H9 (cell line): ENCODE data around the gene TECPR2. TPM values are rescaled to one million over a fixed set of nuclear protein-coding genes. Genes with fewer than 3 reads are reported as not detected.

ENCODE experiments used
- DNase-seq: peaks from one replicate; pipeline ENCODE4 v3.0.0-alpha.2; 2017
- H2AFZ ChIP-seq: one replicate; pipeline ENCODE4 v1.6.1; 2013; ENCODE audit warnings: mild to moderate bottlenecking, low read length, control low read depth, moderate library complexity
- H2AK5ac ChIP-seq: 2 replicates; pipeline ENCODE4 v1.6.1; 2013; ENCODE audit warnings: low read length, control low read depth, mixed read lengths; ENCODE audit not compliant: insufficient read length
- H2BK120ac ChIP-seq: one replicate; pipeline ENCODE4 v1.6.1; 2013; ENCODE audit warnings: low read depth, mild to moderate bottlenecking, low read length, control low read depth, inconsistent platforms; ENCODE audit not compliant: poor library complexity, severe bottlenecking
- H2BK12ac ChIP-seq: 2 replicates; pipeline ENCODE4 v1.6.1; 2013; ENCODE audit warnings: low read length, control low read depth, mixed read lengths, low read depth; ENCODE audit not compliant: insufficient read length
- H2BK15ac ChIP-seq: 2 replicates; pipeline ENCODE4 v1.6.1; 2013; ENCODE audit warnings: low read depth, low read length, control low read depth
- H2BK20ac ChIP-seq: one replicate; pipeline ENCODE4 v1.6.1; 2013; ENCODE audit warnings: low read depth, mild to moderate bottlenecking, low read length, control low read depth, inconsistent platforms; ENCODE audit not compliant: poor library complexity, severe bottlenecking
- H2BK5ac ChIP-seq: 2 replicates; pipeline ENCODE4 v1.6.1; 2013; ENCODE audit warnings: low read length, control low read depth, mixed read lengths; ENCODE audit not compliant: insufficient read length
- H3K14ac ChIP-seq: 2 replicates; pipeline ENCODE4 v1.6.1; 2013; ENCODE audit warnings: low read length, control low read depth; ENCODE audit not compliant: insufficient read depth
- H3K18ac ChIP-seq: 2 replicates; pipeline ENCODE4 v1.6.1; 2013; ENCODE audit warnings: low read depth, mild to moderate bottlenecking, mixed read lengths, low read length, control low read depth; ENCODE audit not compliant: insufficient read length
- H3K23ac ChIP-seq: 2 replicates; pipeline ENCODE4 v1.6.1; 2013; ENCODE audit warnings: low read length, control low read depth, mixed read lengths, low read depth; ENCODE audit not compliant: insufficient read length
- H3K23me2 ChIP-seq: 2 replicates; pipeline ENCODE4 v1.6.1; 2013; ENCODE audit warnings: low read depth, mild to moderate bottlenecking, mixed read lengths, low read length, control low read depth; ENCODE audit not compliant: insufficient read length, poor library complexity, severe bottlenecking
- H3K27ac ChIP-seq: 2 replicates; pipeline ENCODE4 v1.5.1; 2013; ENCODE audit warnings: low read length, control low read depth, mixed read lengths, low read depth; ENCODE audit not compliant: insufficient read length
- H3K27me3 ChIP-seq: 2 replicates; pipeline ENCODE4 v1.6.1; 2013; ENCODE audit warnings: low read length, control low read depth, inconsistent platforms; ENCODE audit not compliant: insufficient read depth
- H3K4ac ChIP-seq: 2 replicates; pipeline ENCODE4 v1.6.1; 2013; ENCODE audit warnings: low read depth, mild to moderate bottlenecking, control low read depth, inconsistent platforms, low read length, moderate library complexity
- H3K4me1 ChIP-seq: 2 replicates; pipeline ENCODE4 v1.6.1; 2013; ENCODE audit warnings: low read length, control low read depth, inconsistent platforms; ENCODE audit not compliant: insufficient read depth
- H3K4me2 ChIP-seq: 2 replicates; pipeline ENCODE4 v1.6.1; 2013; ENCODE audit warnings: low read length, control low read depth, mixed read lengths; ENCODE audit not compliant: insufficient read length, insufficient read depth
- H3K56ac ChIP-seq: 2 replicates; pipeline ENCODE4 v1.6.1; 2013; ENCODE audit warnings: low read depth, mild to moderate bottlenecking, mixed read lengths, low read length, control low read depth; ENCODE audit not compliant: insufficient read length
- H3K79me1 ChIP-seq: 2 replicates; pipeline ENCODE4 v1.6.1; 2013; ENCODE audit warnings: low read depth, mild to moderate bottlenecking, moderate library complexity, low read length, control low read depth, inconsistent platforms; ENCODE audit not compliant: insufficient read depth, poor library complexity, severe bottlenecking
- H3K79me2 ChIP-seq: 2 replicates; pipeline ENCODE4 v1.6.1; 2013; ENCODE audit warnings: low read length, control low read depth, inconsistent platforms; ENCODE audit not compliant: insufficient read depth
- H3K9ac ChIP-seq: 2 replicates; pipeline ENCODE4 v1.6.1; 2013; ENCODE audit warnings: low read length, control low read depth, mixed read lengths; ENCODE audit not compliant: insufficient read length; ENCODE audit errors: extremely low read depth
- H3K9me3 ChIP-seq: one replicate; pipeline ENCODE4 v1.6.1; 2013; ENCODE audit warnings: low read depth, low read length, inconsistent platforms; ENCODE audit not compliant: control insufficient read depth
- H3T11ph ChIP-seq: one replicate; pipeline ENCODE4 v1.6.1; 2013; ENCODE audit warnings: mild to moderate bottlenecking, low read length, control low read depth, inconsistent platforms
- H4K20me1 ChIP-seq: one replicate; pipeline ENCODE4 v1.6.1; 2013; ENCODE audit not compliant: control insufficient read depth, insufficient read length, insufficient read depth
- H4K5ac ChIP-seq: 2 replicates; pipeline ENCODE4 v1.6.1; 2013; ENCODE audit warnings: low read depth, mild to moderate bottlenecking, mixed read lengths, low read length, control low read depth; ENCODE audit not compliant: insufficient read length
- H4K8ac ChIP-seq: replicated peaks from 2 replicates; pipeline ENCODE4 v1.6.1; 2013; ENCODE audit warnings: low read length, control low read depth, mixed read lengths, low read depth; ENCODE audit not compliant: insufficient read length
- H4K91ac ChIP-seq: 2 replicates; pipeline ENCODE4 v1.6.1; 2013; ENCODE audit warnings: low read depth, mild to moderate bottlenecking, moderate library complexity, mixed read lengths, low read length, control low read depth; ENCODE audit not compliant: insufficient read length
- H3K27ac Mint-ChIP-seq, 3 experiments: 2 replicates in 2 of 3; 3 replicates in 1 of 3; pipeline ENCODE4 v1.8.0; 2020 to 2021; ENCODE audit warnings: mixed read lengths in 3 of 3, mild to moderate bottlenecking in 1 of 3, moderate library complexity in 1 of 3
- H3K27me3 Mint-ChIP-seq: 2 replicates; pipeline ENCODE4 v1.8.0; 2021; ENCODE audit warnings: low read depth, mild to moderate bottlenecking, moderate library complexity, mixed read lengths
- H3K36me3 Mint-ChIP-seq, 3 experiments: 2 replicates in 2 of 3; 3 replicates in 1 of 3; pipeline ENCODE4 v1.8.0; 2020 to 2021; ENCODE audit warnings: low read depth in 3 of 3, mixed read lengths in 3 of 3; ENCODE audit not compliant: insufficient read depth in 1 of 3
- H3K4me1 Mint-ChIP-seq, 2 experiments: 2 replicates each; pipeline ENCODE4 v1.8.0; 2020; ENCODE audit warnings: mixed read lengths in 2 of 2
- H3K4me3 Mint-ChIP-seq, 2 experiments: 2 replicates in 1 of 2; 3 replicates in 1 of 2; pipeline ENCODE4 v1.8.0; 2020 to 2021; ENCODE audit warnings: mild to moderate bottlenecking in 2 of 2, mixed read lengths in 2 of 2, moderate library complexity in 1 of 2
- H3K9me3 Mint-ChIP-seq, 2 experiments: 2 replicates in 1 of 2; 3 replicates in 1 of 2; pipeline ENCODE4 v1.8.0; 2020; ENCODE audit warnings: mild to moderate bottlenecking in 2 of 2, mixed read lengths in 2 of 2, moderate library complexity in 1 of 2
- WGBS: extraction: QIAGEN DNeasy Blood & Tissue Kit; methylation state at CpG from one replicate; pipeline ENCODE4 v1.1.7; 2013; ENCODE audit warnings: missing lambda C conversion rate, low lambda C conversion rate, mixed read lengths; ENCODE audit not compliant: insufficient read length; ENCODE audit errors: extremely low coverage; 5-methylcytosine and 5-hydroxymethylcytosine counted together
- total RNA-seq: library from RNA; stranded (reverse); gene quantifications from 2 replicates; pipeline ENCODE4 v1.2.1, GENCODE V29; 2021
- TF ChIP-seq, protein P1 (sequence below): fragments of 200-600 bp; sonication (generic); conservative IDR thresholded peaks from 3 replicates; pipeline ENCODE4 v1.8.0; 2021; ENCODE audit warnings: antibody characterized with exemption, mild to moderate bottlenecking

The TECPR2 gene
- total RNA-seq, 1 experiment from 2014 or later, result 15.4 TPM

DNA sequence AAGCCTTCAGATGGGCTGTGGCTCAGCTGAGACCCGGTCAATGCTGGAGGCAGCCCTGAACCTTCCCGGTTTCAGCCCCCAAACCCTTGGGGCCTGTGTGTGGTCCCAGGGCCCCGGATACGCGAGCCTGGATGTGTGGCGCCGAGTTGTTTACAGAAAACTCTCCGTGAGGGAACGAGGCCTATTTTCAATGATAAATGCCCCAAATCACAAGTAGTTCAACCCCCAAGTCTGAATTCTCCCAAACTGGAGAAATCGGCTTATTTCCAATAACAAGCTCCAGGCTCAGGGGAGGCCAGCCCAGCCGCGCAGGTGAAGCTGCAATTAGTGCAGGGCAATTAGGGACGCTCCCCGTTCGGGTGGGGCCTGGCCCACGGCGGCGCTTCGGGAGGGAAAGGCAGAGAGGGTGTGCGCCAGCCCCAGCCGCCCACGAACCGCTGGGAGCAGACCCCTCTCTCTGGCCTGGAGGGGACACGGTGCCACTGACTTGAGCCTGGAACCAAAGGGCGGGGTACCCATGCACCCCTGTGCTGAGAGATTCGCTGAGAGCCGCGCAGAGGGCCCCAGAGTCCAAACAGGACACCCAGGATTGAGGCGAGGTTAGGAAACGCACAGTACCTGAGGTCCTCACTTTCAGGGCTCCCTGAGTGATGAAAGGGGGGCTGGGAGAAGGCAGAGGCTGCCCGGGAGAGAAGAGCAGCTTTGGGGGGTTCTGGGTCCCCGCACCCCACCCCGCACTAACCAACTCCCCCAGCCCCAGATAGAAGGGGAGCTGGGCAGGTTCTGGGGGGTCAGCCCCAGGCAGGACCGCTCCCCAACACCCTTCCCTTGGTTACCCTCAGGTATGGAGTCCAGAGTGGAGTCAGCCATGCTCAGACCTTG, 161.1 kb downstream of the TECPR2 start:
- Histone ChIP-seq H4K91ac (no peak overlapping the region), H3K27me3 (no peaks in the 10 kb centered on the region), H3K14ac (no peak overlapping the region), H3K23ac (no peak overlapping the region), H3K56ac (no peak overlapping the region), H2AK5ac (no peak overlapping the region), H4K20me1 (no peaks in the 10 kb centered on the region), H2BK120ac (no peak overlapping the region), H3K18ac (no peak overlapping the region), H2BK15ac (no peak overlapping the region), H3K79me2 (no peaks in the 10 kb centered on the region), H3K9me3 (no peaks in the 10 kb centered on the region), H3K4ac (no peak overlapping the region), H2BK5ac (no peak overlapping the region), H3K4me2 (no peak overlapping the region), H3K23me2 (peaks cover 6% of the 10 kb centered on the region), H3K4me1 (no peaks in the 10 kb centered on the region; the same call in 1 of the 2 replicates), H4K5ac (no peak overlapping the region), H3K27ac (no peak overlapping the region), H3K79me1 (no peaks in the 10 kb centered on the region), H2BK20ac (no peak overlapping the region), H2BK12ac (no peak overlapping the region), H4K8ac (no peak overlapping the region), H3K9ac (no peak overlapping the region), H3T11ph (no peak overlapping the region), H2AFZ (no peak overlapping the region)
- Mint-ChIP-seq H3K27ac (no peak overlapping the region), H3K27me3 (peaks cover 4% of the 10 kb centered on the region; the same call in 1 of the 2 replicates), H3K4me1 (peaks cover 15 to 21% of the 10 kb centered on the region in 2 experiments), H3K9me3 (no peaks in the 10 kb centered on the region; a peak in 1 of 5 replicates), H3K4me3 (peak overlapping the region in 1 of 2 experiments; percentile 35; a peak in 1 of 5 replicates), H3K36me3 (no peaks in the 10 kb centered on the region)
- no CpG with 5 or more reads among the region's 34 CpGs for WGBS
- DNase-seq, result no peak
- TF ChIP-seq, protein P1, sequence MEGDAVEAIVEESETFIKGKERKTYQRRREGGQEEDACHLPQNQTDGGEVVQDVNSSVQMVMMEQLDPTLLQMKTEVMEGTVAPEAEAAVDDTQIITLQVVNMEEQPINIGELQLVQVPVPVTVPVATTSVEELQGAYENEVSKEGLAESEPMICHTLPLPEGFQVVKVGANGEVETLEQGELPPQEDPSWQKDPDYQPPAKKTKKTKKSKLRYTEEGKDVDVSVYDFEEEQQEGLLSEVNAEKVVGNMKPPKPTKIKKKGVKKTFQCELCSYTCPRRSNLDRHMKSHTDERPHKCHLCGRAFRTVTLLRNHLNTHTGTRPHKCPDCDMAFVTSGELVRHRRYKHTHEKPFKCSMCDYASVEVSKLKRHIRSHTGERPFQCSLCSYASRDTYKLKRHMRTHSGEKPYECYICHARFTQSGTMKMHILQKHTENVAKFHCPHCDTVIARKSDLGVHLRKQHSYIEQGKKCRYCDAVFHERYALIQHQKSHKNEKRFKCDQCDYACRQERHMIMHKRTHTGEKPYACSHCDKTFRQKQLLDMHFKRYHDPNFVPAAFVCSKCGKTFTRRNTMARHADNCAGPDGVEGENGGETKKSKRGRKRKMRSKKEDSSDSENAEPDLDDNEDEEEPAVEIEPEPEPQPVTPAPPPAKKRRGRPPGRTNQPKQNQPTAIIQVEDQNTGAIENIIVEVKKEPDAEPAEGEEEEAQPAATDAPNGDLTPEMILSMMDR, result no peak
